Stimulated activated CD8-positive, alpha-beta memory T cell treated with anti-CD3 and anti-CD28 coated beads, Interleukin-4, amount 100 ng/mL, for 1 hour (primary cell): Measurements from ENCODE around the gene SWAP70.
"Not testable (repeated sequence)": the region's sequence is repeated elsewhere in the genome, so short reads cannot be mapped to it uniquely, and the experiment has no call there.

Source experiments
- DNase-seq, 2 donors: peaks; one replicate each; pipeline ENCODE4 v3.0.0-alpha.2; 2020; ENCODE audit warnings: low read depth in 2 of 2, low spot score in 1 of 2

Gene SWAP70

GRCh38 chr11:9663699-9664275, at the start of gene SWAP70:
TSS of gene SWAP70 (plus strand) at chr11:9664077. CDS start at chr11:9664180, 103 bp downstream.
- peak; percentile 49 to 55 for DNase-seq

GRCh38 chr11:9615031-9615451, 48.8 kb upstream of the SWAP70 start:
- no peak for DNase-seq

- DNase-seq: no peak
Observed at GRCh38 chr11:9616042-9616675, 47.7 kb upstream of the SWAP70 start.

GRCh38 chr11:9616858-9617257, 47.0 kb upstream of the SWAP70 start:
- DNase-seq: no peak

GRCh38 chr11:9617940-9618339, 45.9 kb upstream of the SWAP70 start:
- DNase-seq: no peak

GRCh38 chr11:9619004-9619403, 44.9 kb upstream of the SWAP70 start:
- no peak for DNase-seq

GRCh38 chr11:9619971-9620370, 43.9 kb upstream of the SWAP70 start:
- DNase-seq: no peak

- not testable (repeated sequence) for DNase-seq
Observed at GRCh38 chr11:9622353-9622752, 41.5 kb upstream of the SWAP70 start.

- DNase-seq: not testable (repeated sequence)
Observed at GRCh38 chr11:9623053-9623452, 40.8 kb upstream of the SWAP70 start.

GRCh38 chr11:9624448-9624847, 39.4 kb upstream of the SWAP70 start:
- no peak for DNase-seq

GRCh38 chr11:9625162-9625561, 38.7 kb upstream of the SWAP70 start:
- no peak for DNase-seq

GRCh38 chr11:9625728-9626127, 38.1 kb upstream of the SWAP70 start:
- no peak for DNase-seq

- DNase-seq: no peak
Observed at GRCh38 chr11:9626496-9627394, 37.1 kb upstream of the SWAP70 start.

GRCh38 chr11:9629064-9629463, 34.8 kb upstream of the SWAP70 start:
- DNase-seq: no peak

- no peak for DNase-seq
Observed at GRCh38 chr11:9633679-9634078, 30.2 kb upstream of the SWAP70 start.

- no peak for DNase-seq
Observed at GRCh38 chr11:9636691-9637090, 27.2 kb upstream of the SWAP70 start.

GRCh38 chr11:9639099-9639498, 24.8 kb upstream of the SWAP70 start:
- DNase-seq: no peak

GRCh38 chr11:9639985-9640384, 23.9 kb upstream of the SWAP70 start:
- DNase-seq: no peak

GRCh38 chr11:9642894-9643293, 21.0 kb upstream of the SWAP70 start:
- no peak for DNase-seq

GRCh38 chr11:9643751-9644150, 20.1 kb upstream of the SWAP70 start:
- no peak for DNase-seq

GRCh38 chr11:9645881-9646280, 18.0 kb upstream of the SWAP70 start:
- no peak for DNase-seq

GRCh38 chr11:9646324-9646723, 17.6 kb upstream of the SWAP70 start:
- no peak for DNase-seq
